Activated CD8-positive, alpha-beta memory T cell treated with anti-CD3 and anti-CD28 coated beads, Interleukin-2, amount 50 U/mL, for 4 hours (primary cell): ENCODE data around the gene DCP1A.
"Not testable (repeated sequence)": the region's sequence is repeated elsewhere in the genome, so short reads cannot be mapped to it uniquely, and the experiment has no call there.

Source experiments
- DNase-seq: peaks from one replicate; pipeline ENCODE4 v3.0.0-alpha.2; 2020

Gene DCP1A

GRCh38 chr3:53347261-53348064 lies at the start of gene DCP1A:
Gene DCP1A (minus strand): TSS chr3:53347543. CDS start chr3:53347517, 26 bp downstream.
- DNase-seq, result peak; percentile 95

DNA sequence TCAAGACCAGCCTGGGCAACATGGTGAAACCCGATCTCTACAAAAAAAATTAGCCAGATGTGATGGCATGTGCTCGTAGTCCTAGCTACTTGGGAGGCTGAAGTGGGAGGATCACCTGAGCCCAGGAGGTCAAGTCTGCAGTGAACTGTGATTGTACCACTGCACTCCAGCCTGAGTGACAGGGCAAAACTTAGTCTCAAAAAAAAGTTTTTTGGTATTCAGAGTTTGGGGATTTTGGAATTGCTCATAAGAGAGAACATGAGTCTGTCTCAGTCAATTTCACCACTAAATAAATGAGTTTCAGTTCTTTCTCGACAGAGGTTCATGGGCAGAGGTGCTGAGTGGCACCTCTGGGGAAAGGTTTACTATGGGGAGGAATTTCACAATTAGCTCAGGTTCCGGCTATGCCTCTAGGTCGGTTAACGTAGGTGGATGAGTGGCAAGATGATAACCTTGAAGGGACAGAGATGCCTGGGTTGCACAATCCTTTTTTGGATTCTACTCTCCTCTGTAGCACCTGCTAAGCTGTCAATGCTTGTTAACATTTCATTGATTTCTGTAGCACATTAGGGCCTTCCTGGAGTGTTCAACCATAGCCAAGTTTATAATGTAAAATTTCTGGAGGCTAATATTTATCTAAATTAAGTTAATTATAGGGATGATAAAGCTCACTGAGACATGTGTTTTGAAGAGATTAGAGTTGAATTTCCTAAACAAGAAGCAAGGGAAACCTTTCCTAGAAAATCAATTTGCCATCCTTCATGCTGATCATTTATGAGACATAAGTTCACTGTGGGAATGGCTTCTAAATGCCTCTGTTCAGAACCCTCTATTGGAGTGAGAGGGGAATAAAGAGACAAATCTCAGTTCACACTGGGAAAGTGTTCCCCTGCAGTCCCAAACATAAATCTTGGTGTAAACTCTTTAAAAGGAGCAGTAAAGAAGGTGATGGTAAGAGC lies 37.4 kb upstream of the DCP1A start:
- DNase-seq, result no peak

DNA sequence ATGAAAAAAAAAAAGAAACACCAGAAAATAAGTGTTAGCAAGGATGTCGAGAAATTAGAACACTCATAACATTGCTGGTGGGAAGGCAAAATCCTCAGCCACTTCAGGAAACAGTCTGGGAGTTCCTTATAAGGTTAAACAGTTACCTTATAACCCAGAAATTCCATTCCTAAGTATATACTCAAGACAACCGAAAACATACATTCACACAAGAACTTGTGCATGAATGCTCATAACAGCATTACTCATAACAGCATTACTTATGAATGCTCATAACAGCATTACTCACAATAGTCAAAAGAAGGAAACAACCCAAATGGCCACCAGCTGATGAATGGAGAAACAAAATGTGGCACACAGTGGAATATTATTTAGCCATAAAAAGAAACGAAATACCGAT lies 34.8 kb upstream of the DCP1A start:
- DNase-seq, result no peak

DNA sequence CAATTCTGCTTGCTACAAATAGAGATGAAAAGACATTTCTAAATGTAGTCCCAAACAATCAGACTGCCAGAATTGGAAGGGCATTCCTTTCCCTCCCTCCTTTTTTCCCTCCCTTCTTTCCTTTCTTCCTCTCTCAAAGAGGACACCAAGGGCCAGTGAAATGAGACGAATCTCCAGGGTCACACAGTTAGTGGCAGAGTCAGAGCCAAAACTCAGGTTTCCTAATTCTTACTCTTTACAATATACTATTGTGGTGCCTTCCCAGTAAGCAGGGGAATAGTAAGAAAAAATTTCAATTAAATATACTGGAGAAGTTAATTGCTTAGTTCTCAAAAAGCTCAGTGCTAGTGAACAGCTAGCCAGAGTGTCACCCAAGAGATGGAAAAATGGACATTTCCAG lies 33.0 kb upstream of the DCP1A start:
- DNase-seq, result no peak

DNA sequence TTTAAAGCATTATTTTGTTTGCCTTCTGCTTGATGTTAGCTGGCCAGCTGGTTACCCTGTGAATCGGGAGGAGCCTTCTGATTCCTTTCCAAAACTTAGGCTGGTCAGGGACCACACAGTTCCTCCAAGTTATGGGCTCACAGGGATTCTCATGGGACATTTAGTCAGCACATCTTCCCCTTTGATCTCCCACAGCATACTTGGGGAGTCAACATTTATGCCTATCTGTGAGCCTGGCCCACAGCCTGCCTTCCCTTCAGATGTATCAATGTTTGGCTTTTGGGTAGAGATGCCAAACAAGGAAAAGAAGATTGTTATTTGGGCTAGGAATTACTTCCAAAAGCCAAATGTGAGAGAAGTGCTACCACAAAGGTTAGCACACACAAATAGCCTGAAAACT lies 32.6 kb upstream of the DCP1A start:
- no peak for DNase-seq

DNA sequence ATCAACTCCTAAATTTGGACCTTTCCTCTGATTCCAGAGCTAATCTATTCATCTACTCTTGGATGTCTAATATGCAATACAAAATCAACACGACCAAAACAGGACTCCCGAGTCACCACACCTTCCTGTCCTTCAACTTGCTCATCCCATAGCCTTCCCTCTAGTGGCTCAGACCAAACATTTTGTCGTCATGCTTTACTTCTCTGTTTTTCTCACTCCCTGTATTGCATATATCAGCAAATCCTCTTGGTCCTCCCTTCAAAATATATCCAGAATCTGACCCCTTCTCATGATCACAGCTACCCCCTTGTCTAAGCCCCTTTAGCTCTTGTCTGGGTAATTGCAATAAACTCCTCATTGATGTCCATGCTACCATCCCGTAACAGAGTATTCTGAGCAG lies 30.5 kb upstream of the DCP1A start:
- DNase-seq, result no peak

DNA sequence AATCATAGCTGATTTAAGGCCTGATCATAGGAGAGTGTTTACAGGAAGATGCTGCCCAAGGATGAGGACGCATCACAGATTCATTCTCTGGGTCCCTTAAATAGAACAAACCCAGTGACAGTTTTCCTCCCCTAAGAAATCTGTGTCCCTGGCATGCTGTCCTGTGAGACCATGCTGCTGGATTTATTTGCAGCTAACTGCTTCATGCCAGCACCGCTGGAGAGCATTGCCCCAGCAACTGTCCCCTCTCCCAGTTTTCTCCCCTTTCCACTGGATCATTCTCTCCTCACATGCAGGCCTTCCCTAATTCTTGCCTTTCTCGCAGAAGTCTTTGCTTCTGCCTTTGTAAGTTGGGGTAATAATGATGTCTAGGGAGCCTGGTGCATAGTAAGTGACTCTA lies 29.3 kb upstream of the DCP1A start:
- DNase-seq, result no peak

DNA sequence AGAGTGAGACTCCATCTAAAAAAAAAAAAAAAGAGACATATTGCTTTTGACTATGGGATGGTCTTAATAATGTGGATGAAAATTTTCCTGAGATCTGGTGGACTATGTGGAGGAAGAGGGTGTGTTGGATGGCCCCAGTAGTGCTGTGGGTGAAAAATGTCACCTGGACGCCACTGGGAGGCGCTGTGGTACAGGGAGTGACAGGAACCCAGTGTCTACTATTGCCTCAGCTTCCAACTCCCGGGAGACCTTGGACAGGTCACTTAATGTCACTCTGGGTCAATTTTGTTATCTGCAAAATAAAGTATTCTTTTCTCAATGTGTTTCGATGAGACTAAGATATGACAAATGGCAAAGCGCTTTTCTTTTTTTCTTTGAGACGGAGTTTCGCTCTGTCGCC lies 27.7 kb upstream of the DCP1A start:
- DNase-seq, result peak; percentile 32

DNA sequence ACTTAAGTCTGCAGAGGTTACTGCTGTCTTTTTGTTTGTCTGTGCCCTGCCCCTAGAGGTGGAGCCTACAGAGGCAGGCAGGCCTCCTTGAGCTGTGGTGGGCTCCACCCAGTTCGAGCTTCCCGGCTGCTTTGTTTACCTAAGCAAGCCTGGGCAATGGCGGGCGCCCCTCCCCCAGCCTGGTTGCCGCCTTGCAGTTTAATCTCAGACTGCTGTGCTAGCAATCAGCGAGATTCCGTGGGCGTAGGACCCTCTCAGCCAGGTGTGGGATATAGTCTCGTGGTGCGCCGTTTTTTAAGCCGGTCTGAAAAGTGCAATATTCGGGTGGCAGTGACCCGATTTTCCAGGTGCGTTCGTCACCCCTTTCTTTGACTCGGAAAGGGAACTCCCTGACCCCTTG lies 23.4 kb upstream of the DCP1A start:
- not testable (repeated sequence) for DNase-seq

DNA sequence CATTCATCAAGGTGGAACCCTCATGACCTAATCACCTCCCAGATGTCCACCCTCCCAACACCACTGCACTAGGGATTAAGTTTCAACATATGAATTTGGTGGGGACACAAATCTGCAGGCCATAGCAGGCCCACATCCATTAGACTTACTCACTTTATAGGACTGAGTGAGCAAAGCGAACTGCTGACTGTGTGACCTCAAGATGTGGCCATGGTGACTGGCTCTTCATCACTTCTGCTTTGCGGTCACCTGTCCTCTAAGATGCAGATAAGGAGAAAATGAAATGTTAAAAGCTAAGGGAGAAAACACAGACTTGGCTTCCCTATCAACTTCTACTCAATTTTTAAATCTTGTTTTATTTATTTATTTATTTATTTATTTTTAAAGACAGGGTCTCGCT lies 14.5 kb upstream of the DCP1A start:
- no peak for DNase-seq

- DNase-seq, result no peak
Observed at GRCh38 chr3:53357458-53357857, 10.1 kb upstream of the DCP1A start.

- no peak for DNase-seq
Observed at GRCh38 chr3:53354945-53355498, 7.7 kb upstream of the DCP1A start.

DNA sequence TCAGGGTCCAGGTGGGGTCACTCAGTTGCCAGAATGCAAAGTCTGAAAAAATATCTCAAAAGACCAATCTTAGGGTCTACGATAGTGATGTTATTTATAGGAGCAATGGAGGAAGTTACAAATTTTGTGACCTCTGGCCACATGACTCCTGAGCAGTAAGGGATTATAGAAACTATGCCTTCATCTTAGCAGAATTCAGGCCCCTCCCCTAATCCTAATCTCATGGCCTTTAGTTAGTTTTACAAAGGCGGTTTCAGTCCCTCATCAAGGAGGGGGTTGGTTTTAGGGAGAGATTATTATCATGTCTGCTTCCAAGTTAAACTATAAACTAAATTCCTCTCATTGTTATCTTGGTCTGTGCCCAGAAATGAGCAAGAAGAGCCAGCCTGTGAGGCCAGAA lies 5.9 kb upstream of the DCP1A start:
- DNase-seq, result no peak

- no peak for DNase-seq
Observed at GRCh38 chr3:53350652-53351051, 3.3 kb upstream of the DCP1A start.

- not testable (repeated sequence) for DNase-seq
Observed at GRCh38 chr3:53348118-53348517, 775 bp upstream of the DCP1A start.

- DNase-seq, result no peak
Observed at GRCh38 chr3:53346922-53347260, 452 bp downstream of the DCP1A start.

GRCh38 chr3:53346514-53346913 lies 829 bp downstream of the DCP1A start:
- DNase-seq, result no peak

DNA sequence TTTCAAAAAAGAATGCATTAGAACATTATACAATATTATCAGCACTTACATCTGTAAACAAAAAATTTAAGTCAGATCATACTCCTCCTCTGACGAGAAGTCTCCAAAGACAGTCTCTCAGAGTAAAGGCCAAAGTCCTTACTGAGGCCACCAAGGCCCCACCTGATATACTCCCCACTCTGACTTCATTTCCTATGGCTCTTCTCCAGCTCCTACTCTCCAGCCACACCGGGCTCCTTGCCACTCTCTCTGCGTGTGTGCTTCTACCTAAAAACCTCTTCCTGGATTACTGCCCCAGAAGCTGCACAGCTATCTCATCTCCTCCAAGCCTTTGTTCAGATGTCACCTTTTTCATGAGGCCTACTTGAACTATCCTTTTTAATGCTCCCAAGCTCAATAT lies 5.0 kb downstream of the DCP1A start:
- no peak for DNase-seq

DNA sequence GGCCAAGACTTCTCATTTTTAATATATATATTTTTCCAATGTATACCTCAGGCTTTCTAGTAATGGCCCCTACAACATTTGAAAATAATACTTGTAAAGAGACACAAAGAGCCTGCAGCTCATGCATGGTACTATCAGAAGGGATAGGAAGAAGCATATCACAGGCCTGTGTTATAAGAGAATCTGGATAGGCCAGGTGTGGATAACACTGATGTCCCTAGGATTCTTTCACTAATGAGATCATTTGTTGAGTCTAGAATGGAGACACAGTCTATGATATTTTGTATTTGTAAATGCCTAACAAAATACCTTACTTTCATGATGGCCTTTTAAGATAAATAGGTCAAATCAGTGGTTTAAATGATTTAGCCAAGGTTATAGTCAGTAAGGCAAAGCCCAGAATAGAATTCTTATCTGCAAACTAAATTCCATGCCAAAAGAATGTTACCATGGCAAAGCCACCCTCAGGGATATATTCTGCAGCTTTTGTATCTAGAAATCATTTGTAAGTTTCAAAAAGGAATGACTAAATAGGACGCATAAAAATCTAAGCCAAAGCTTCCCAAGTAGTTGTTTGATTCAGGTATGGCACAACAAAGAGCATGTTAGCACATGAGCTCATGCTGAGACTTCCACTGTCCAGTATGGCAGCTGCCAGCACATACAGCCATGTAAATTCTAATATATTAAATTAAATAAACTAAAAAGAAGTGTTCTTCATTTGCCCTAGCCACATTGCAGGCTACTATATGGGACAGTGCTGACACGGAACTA lies 10.0 kb downstream of the DCP1A start:
- DNase-seq, result no peak

DNA sequence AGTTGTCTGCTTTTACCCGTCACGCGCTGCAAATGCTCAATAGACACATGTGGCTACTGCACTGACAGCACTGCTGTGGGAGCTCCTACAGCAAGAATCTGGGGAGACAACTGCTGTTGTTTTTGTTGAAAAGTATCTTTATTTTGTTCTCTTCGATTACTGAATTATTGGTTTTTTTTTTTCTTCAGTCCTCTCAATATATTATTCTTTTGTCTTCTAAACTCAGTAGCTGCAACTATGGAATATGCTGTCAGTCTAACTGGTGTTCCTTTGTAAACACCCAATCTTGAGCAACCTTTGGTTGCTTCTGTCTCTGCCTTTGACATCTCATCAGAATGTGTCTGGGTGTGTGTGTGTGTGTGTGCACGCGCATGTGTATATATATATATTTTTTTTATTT lies 12.6 kb downstream of the DCP1A start:
- DNase-seq, result no peak

GRCh38 chr3:53331871-53332270 lies 15.5 kb downstream of the DCP1A start:
- DNase-seq, result no peak

DNA sequence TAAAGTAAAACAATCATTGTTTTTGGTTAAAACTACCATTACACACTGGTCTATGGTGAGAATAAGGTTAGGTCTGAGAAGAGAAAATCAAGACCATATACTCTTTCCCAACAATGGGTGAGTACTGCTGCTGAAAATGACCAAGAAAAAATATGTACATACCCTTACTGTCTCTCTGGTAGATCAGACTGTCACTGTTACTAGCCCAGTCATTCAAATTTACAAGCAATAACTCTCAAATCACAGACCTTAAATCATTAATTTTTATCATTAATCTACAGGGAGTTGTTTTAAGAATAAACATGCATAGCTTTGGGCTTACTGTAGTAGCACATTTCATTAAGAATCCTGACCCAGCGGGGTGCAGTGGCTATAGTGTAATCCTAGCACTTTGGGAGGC lies 17.4 kb downstream of the DCP1A start:
- DNase-seq, result no peak

DNA sequence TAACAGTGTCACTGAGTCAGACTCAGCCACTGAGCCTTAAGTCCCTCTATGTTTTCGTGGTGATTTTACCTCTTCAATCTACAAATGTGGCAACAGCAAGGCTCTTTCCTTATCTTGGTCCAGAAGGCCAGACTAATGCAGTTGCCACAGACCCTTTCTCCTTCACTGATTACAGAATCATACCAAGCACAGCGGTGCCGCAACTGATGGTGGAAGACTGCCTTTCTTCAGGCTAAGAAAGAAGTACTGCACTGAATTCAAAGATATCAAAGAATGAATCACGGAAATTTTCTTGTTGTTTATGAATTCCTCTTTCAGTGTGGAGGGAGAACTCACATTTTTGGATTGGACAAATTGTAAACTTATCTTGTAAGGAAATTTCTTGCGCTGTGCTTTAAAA lies 18.6 kb downstream of the DCP1A start:
- DNase-seq, result no peak
